GM18505 (cell line): ENCODE results near the gene PIH1D1.

Experiments
- ATAC-seq: cut with Tn5 transposase; IDR thresholded peaks from one replicate; pipeline ENCODE4 v1.9.1; 2021; ENCODE audit not compliant: unreplicated experiment
- POLR2A ChIP-seq: IDR thresholded peaks from 4 replicates; pipeline ENCODE4 v1.6.1; 2011; ENCODE audit warnings: borderline replicate concordance; ENCODE audit not compliant: insufficient read depth, insufficient read length; ENCODE audit errors: extremely low read depth

PIH1D1 gene

GRCh38 chr19:49421878-49422202, 29.8 kb downstream of the PIH1D1 start:
- TF ChIP-seq POLR2A = no peak

GRCh38 chr19:49421039-49421877, 30.4 kb downstream of the PIH1D1 start:
- ATAC-seq = no peak
- TF ChIP-seq POLR2A = no peak

More at GRCh38 chr19:49421878-49422202, 29.8 kb downstream of the PIH1D1 start:
- no peak for ATAC-seq

GRCh38 chr19:49420227-49420626, 31.4 kb downstream of the PIH1D1 start:
- TF ChIP-seq POLR2A = no peak
- ATAC-seq = no peak

GRCh38 chr19:49419173-49419572, 32.4 kb downstream of the PIH1D1 start:
- no peak for ATAC-seq
- TF ChIP-seq POLR2A = no peak

- no peak for ATAC-seq
- TF ChIP-seq POLR2A = no peak
Measured at GRCh38 chr19:49418511-49418910, 33.1 kb downstream of the PIH1D1 start.

GRCh38 chr19:49417088-49417487, 34.5 kb downstream of the PIH1D1 start:
- no peak for TF ChIP-seq POLR2A
- no peak for ATAC-seq

- ATAC-seq = no peak
- TF ChIP-seq POLR2A = no peak
Measured at GRCh38 chr19:49415810-49416200, 35.8 kb downstream of the PIH1D1 start.

GRCh38 chr19:49415102-49415809, 36.4 kb downstream of the PIH1D1 start:
- no peak for ATAC-seq
- no peak for TF ChIP-seq POLR2A

- TF ChIP-seq POLR2A = no peak
- no peak for ATAC-seq
Measured at GRCh38 chr19:49414256-49414655, 37.4 kb downstream of the PIH1D1 start.

- ATAC-seq = no peak
Measured at GRCh38 chr19:49413348-49413747, 38.3 kb downstream of the PIH1D1 start.

GRCh38 chr19:49411681-49412326, 39.8 kb downstream of the PIH1D1 start:
- TF ChIP-seq POLR2A = no peak
- ATAC-seq = no peak

More at GRCh38 chr19:49413348-49413747, 38.3 kb downstream of the PIH1D1 start:
- no peak for TF ChIP-seq POLR2A

GRCh38 chr19:49409441-49410029, 42.1 kb downstream of the PIH1D1 start:
- ATAC-seq = no peak
- TF ChIP-seq POLR2A = no peak

- TF ChIP-seq POLR2A = no peak
- no peak for ATAC-seq
Measured at GRCh38 chr19:49408816-49409440, 42.7 kb downstream of the PIH1D1 start.
